ENCODE results near the gene RPP25L.

DNA sequence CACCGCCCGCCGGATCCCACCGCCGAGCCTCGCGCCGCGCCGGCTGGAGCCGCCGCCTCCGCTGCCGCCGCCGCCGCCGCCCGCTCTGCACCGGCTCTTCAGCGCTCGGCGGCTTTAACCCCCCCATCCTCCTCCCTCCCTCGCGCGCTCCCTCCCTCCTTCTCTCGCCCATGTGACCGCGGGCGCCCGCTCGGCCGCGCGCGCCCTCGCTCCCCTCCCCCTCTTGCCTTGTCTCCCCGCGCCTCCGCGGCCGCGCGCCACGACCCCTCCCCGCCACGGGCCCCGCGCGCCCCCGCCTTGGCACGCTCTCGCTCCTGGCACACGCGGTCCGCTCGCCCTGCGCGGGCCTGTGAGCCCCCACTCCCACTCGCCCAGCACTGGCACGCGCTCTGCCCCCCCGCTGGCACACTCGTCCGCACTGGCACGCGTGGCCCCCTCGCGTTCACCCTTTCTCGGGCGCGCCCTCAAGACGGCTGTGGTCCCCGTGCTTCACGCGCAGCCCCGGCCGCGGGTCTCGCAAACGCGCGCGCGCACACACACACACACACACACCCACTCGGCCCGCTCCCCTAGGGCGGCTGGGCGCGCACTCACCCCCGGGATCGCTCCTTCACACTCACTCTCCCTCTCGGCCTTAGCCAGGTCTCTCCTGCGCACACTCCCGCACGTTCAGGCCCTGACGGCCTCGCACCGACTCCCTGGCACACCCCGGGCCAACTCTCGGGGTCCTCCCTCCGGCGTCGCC, 22.1 kb downstream of the RPP25L start, which contains the start of gene CNTFR:
- TF ChIP-seq MXI1 (IDR thresholded peaks at IDR 0.05; ENCODE audit: low read depth, low read length), result no peak; the same call in 1 of the 2 replicates
- no peak for TF ChIP-seq GABPA (IDR thresholded peaks at IDR 0.05; ENCODE audit: low read depth)
- no peak for TF ChIP-seq RAD21 (IDR thresholded peaks at IDR 0.05; ENCODE audit: low read length)
- TF ChIP-seq, protein P1, sequence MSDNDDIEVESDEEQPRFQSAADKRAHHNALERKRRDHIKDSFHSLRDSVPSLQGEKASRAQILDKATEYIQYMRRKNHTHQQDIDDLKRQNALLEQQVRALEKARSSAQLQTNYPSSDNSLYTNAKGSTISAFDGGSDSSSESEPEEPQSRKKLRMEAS (IDR thresholded peaks at IDR 0.05; ENCODE audit: low read depth), result no peak
- TF ChIP-seq, protein P2, sequence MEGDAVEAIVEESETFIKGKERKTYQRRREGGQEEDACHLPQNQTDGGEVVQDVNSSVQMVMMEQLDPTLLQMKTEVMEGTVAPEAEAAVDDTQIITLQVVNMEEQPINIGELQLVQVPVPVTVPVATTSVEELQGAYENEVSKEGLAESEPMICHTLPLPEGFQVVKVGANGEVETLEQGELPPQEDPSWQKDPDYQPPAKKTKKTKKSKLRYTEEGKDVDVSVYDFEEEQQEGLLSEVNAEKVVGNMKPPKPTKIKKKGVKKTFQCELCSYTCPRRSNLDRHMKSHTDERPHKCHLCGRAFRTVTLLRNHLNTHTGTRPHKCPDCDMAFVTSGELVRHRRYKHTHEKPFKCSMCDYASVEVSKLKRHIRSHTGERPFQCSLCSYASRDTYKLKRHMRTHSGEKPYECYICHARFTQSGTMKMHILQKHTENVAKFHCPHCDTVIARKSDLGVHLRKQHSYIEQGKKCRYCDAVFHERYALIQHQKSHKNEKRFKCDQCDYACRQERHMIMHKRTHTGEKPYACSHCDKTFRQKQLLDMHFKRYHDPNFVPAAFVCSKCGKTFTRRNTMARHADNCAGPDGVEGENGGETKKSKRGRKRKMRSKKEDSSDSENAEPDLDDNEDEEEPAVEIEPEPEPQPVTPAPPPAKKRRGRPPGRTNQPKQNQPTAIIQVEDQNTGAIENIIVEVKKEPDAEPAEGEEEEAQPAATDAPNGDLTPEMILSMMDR (IDR thresholded peaks at IDR 0.05), result no peak
- no peak for TF ChIP-seq POLR2AphosphoS5 (IDR thresholded peaks at IDR 0.05; ENCODE audit: low read depth, low read length)
